ENCODE measurements around the gene MSMP. TPM values are rescaled to one million over a fixed set of nuclear protein-coding genes. Genes with fewer than 3 reads are reported as not detected.

MSMP gene
- total RNA-seq, 4 donors from 2014 or later: not detected

- no peaks in the 10 kb centered on the region for H3K9me3 ChIP-seq
- H3K27me3 ChIP-seq: no peaks in the 10 kb centered on the region
- H3K4me3 ChIP-seq: no peak overlapping the region
- TF ChIP-seq CTCF (IDR thresholded peaks at IDR 0.05) (no peak), POLR2A (IDR thresholded peaks at IDR 0.05) (no peak)
- H3K4me1 ChIP-seq: peaks cover 0 to 6% (median 0%) of the 10 kb centered on the region in 4 donors
- peak overlapping the region in 1 of 4 donors; percentile 71 for H3K27ac ChIP-seq
- H3K36me3 ChIP-seq: peaks cover 8 to 100% (median 9%) of the 10 kb centered on the region in 3 donors
- peak in 2 of 3 donors; percentile 76 to 80 for DNase-seq
These were observed 35.2 kb downstream of the MSMP start for GRCh38 chr9:35718721-35719511.

- H3K9me3 ChIP-seq: no peaks in the 10 kb centered on the region
- H3K27me3 ChIP-seq: no peaks in the 10 kb centered on the region
- peaks cover 8 to 100% (median 9%) of the 10 kb centered on the region in 3 donors for H3K36me3 ChIP-seq
- H3K4me1 ChIP-seq: peaks cover 0 to 6% (median 0%) of the 10 kb centered on the region in 4 donors
- TF ChIP-seq CTCF (IDR thresholded peaks at IDR 0.05) (no peak), POLR2A (IDR thresholded peaks at IDR 0.05) (no peak)
- DNase-seq: no peak
- H3K27ac ChIP-seq: no peak overlapping the region
- H3K4me3 ChIP-seq: no peak overlapping the region
These were observed 36.8 kb downstream of the MSMP start for GRCh38 chr9:35717132-35717870.

- Histone ChIP-seq H3K36me3 (peaks cover 8 to 100% (median 9%) of the 10 kb centered on the region in 3 donors), H3K9me3 (no peaks in the 10 kb centered on the region), H3K4me1 (peaks cover 0 to 6% (median 0%) of the 10 kb centered on the region in 4 donors), H3K27me3 (no peaks in the 10 kb centered on the region), H3K27ac (no peak overlapping the region), H3K4me3 (no peak overlapping the region)
- TF ChIP-seq POLR2A (IDR thresholded peaks at IDR 0.05) (no peak), CTCF (IDR thresholded peaks at IDR 0.05) (no peak)
- no peak for DNase-seq
These were observed 37.8 kb downstream of the MSMP start for GRCh38 chr9:35716230-35716629.

- peaks cover 0 to 6% (median 0%) of the 10 kb centered on the region in 4 donors for H3K4me1 ChIP-seq
- no peak overlapping the region for H3K4me3 ChIP-seq
- no peak for DNase-seq
- H3K27ac ChIP-seq: no peak overlapping the region
- TF ChIP-seq CTCF (IDR thresholded peaks at IDR 0.05) (no peak), POLR2A (IDR thresholded peaks at IDR 0.05) (no peak)
- H3K9me3 ChIP-seq: no peaks in the 10 kb centered on the region
- peaks cover 2 to 95% (median 8%) of the 10 kb centered on the region in 3 donors for H3K36me3 ChIP-seq
- no peaks in the 10 kb centered on the region for H3K27me3 ChIP-seq
These were observed 39.4 kb downstream of the MSMP start for GRCh38 chr9:35714579-35715252.

GRCh38 chr9:35714123-35714522, 40.0 kb downstream of the MSMP start:
- DNase-seq: no peak
- Histone ChIP-seq H3K4me1 (peaks cover 0 to 6% (median 0%) of the 10 kb centered on the region in 4 donors), H3K27me3 (no peaks in the 10 kb centered on the region), H3K4me3 (no peak overlapping the region), H3K9me3 (no peaks in the 10 kb centered on the region), H3K36me3 (peaks cover 0 to 93% (median 8%) of the 10 kb centered on the region in 3 donors), H3K27ac (no peak overlapping the region)
- TF ChIP-seq CTCF (IDR thresholded peaks at IDR 0.05): no peak
- no peak for TF ChIP-seq POLR2A (IDR thresholded peaks at IDR 0.05)

Measured in Peyer's patch (tissue), 4 donors.